Left forelimb (tissue), 1 donor: ENCODE results near the gene CC2D1B.

Experiments
- DNase-seq: peaks from one replicate; pipeline ENCODE4 v3.0.0-alpha.2; 2018; ENCODE audit warnings: low spot score

CC2D1B gene

GRCh38 chr1:52305417-52306226 is 60.4 kb downstream of the CC2D1B start:
- DNase-seq = no peak
